IMR-90 (cell line): ENCODE data around the gene RPL39. TPM values are rescaled to one million over a fixed set of nuclear protein-coding genes. Genes with fewer than 3 reads are reported as not detected.

Source experiments
- ATAC-seq: fragments of 200-7000 bp; cut with Tn5 transposase; 2 replicates; pipeline ENCODE4 v1.9.1; 2020; ENCODE audit warnings: low read depth, mild to moderate bottlenecking, moderate library complexity
- Bru-seq: library from RNA; stranded (reverse); fragments of 400-500 nt; gene quantifications from one replicate; lab custom pipeline; 2021; lab: Mats Ljungman, UMichigan
- BruChase-seq, 2 experiments: library from RNA; stranded (reverse); fragments of 400-500 nt; gene quantifications; one replicate each; lab custom pipeline; 2021; lab: Mats Ljungman, UMichigan
- BruUV-seq: library from RNA; stranded (reverse); fragments of 400-500 nt; replicated peaks from 2 replicates; lab custom pipeline; 2021; lab: Mats Ljungman, UMichigan
- CTCF ChIA-PET: fragments of 300-600 bp; formaldehyde crosslinking; extraction: SDS; loops from one replicate; lab custom pipeline; 2021; ENCODE audit warnings: antibody characterized with exemption; lab: Yijun Ruan, JAX
- POLR2A ChIA-PET: fragments of 300-600 bp; sonication (Branson Sonifier 250); formaldehyde crosslinking; loops from one replicate; lab custom pipeline; 2022; ENCODE audit warnings: antibody characterized with exemption; ENCODE audit not compliant: unreplicated experiment; lab: Charles Lee
- DNase-seq: peaks from one replicate; pipeline ENCODE4 v3.0.0; 2013
- H2AFZ ChIP-seq: replicated peaks from 2 replicates; pipeline ENCODE3; 2013; ENCODE audit warnings: low read length, mild to moderate bottlenecking; ENCODE audit not compliant: poor library complexity
- H2AK5ac ChIP-seq: 2 replicates; pipeline ENCODE4 v1.6.1; 2013; ENCODE audit warnings: low read depth, low read length, inconsistent platforms
- H2AK9ac ChIP-seq: replicated peaks from 2 replicates; pipeline ENCODE3; 2013; ENCODE audit warnings: mild to moderate bottlenecking, low read depth, low read length, moderate library complexity; ENCODE audit not compliant: poor library complexity
- H2BK120ac ChIP-seq: 2 replicates; pipeline ENCODE4 v1.6.1; 2013; ENCODE audit warnings: low read depth, low read length, inconsistent platforms
- H2BK15ac ChIP-seq: 3 replicates; pipeline ENCODE4 v1.6.1; 2013; ENCODE audit warnings: low read depth, low read length, inconsistent platforms
- H2BK20ac ChIP-seq: 2 replicates; pipeline ENCODE4 v1.6.1; 2013; ENCODE audit warnings: low read depth, mild to moderate bottlenecking, inconsistent platforms, low read length, moderate library complexity
- H2BK5ac ChIP-seq: 2 replicates; pipeline ENCODE4 v1.6.1; 2013; ENCODE audit warnings: mild to moderate bottlenecking, low read depth, low read length, inconsistent platforms; ENCODE audit not compliant: poor library complexity, severe bottlenecking
- H3K14ac ChIP-seq: replicated peaks from 2 replicates; pipeline ENCODE4 v1.6.1; 2013; ENCODE audit warnings: low read depth, low read length, inconsistent platforms
- H3K18ac ChIP-seq: 2 replicates; pipeline ENCODE4 v1.6.1; 2013; ENCODE audit warnings: low read depth, low read length, control low read depth
- H3K23ac ChIP-seq: 2 replicates; pipeline ENCODE4 v1.6.1; 2013; ENCODE audit warnings: low read depth, low read length, inconsistent platforms
- H3K27ac ChIP-seq: 2 replicates; pipeline ENCODE4 v1.5.1; 2013; ENCODE audit warnings: mild to moderate bottlenecking, control low read depth, low read length; ENCODE audit not compliant: insufficient read depth
- H3K27me3 ChIP-seq: 2 replicates; pipeline ENCODE4 v1.6.1; 2013; ENCODE audit warnings: low read length; ENCODE audit not compliant: control insufficient read depth, insufficient read depth
- H3K36me3 ChIP-seq: 2 replicates; pipeline ENCODE4 v1.6.1; 2013; ENCODE audit warnings: low read length, mixed read lengths; ENCODE audit not compliant: control insufficient read depth, insufficient read depth
- H3K4ac ChIP-seq: 2 replicates; pipeline ENCODE4 v1.6.1; 2013; ENCODE audit warnings: low read depth, low read length, inconsistent platforms
- H3K4me1 ChIP-seq: 2 replicates; pipeline ENCODE4 v1.6.1; 2013; ENCODE audit warnings: low read length, mixed read lengths; ENCODE audit not compliant: control insufficient read depth, insufficient read depth
- H3K4me2 ChIP-seq: 2 replicates; pipeline ENCODE4 v1.6.1; 2013; ENCODE audit warnings: low read depth, mild to moderate bottlenecking, control low read depth, low read length, moderate library complexity
- H3K4me3 ChIP-seq: 2 replicates; pipeline ENCODE4 v1.5.1; 2013; ENCODE audit warnings: low read depth, mild to moderate bottlenecking, control low read depth, low read length, moderate library complexity; ENCODE audit not compliant: insufficient read depth
- H3K56ac ChIP-seq: 2 replicates; pipeline ENCODE4 v1.6.1; 2013; ENCODE audit warnings: low read length, inconsistent platforms; ENCODE audit not compliant: insufficient read depth; ENCODE audit errors: extremely low read depth
- H3K79me1 ChIP-seq, 2 experiments: 2 replicates each; pipeline ENCODE4 v1.6.1; 2013; ENCODE audit warnings: low read length in 2 of 2, inconsistent platforms in 1 of 2, low read depth in 1 of 2
- H3K9ac ChIP-seq: 2 replicates; pipeline ENCODE4 v1.6.1; 2013; ENCODE audit warnings: low read depth, low read length, control low read depth
- H3K9me1 ChIP-seq: 2 replicates; pipeline ENCODE4 v1.6.1; 2013; ENCODE audit warnings: low read length, inconsistent platforms; ENCODE audit not compliant: insufficient read depth
- H3K9me3 ChIP-seq: 2 replicates; pipeline ENCODE4 v1.6.1; 2013; ENCODE audit warnings: low read length; ENCODE audit not compliant: control insufficient read depth, insufficient read depth
- H4K20me1 ChIP-seq: 2 replicates; pipeline ENCODE4 v1.6.1; 2013; ENCODE audit warnings: low read length, inconsistent platforms; ENCODE audit not compliant: insufficient read depth
- H4K5ac ChIP-seq: 2 replicates; pipeline ENCODE4 v1.6.1; 2013; ENCODE audit warnings: mild to moderate bottlenecking, low read depth, low read length, control low read depth
- H4K8ac ChIP-seq, 2 experiments: 2 replicates each; pipeline ENCODE4 v1.6.1; 2013; ENCODE audit warnings: low read depth in 2 of 2, low read length in 2 of 2, control low read depth in 1 of 2, inconsistent platforms in 1 of 2
- H4K91ac ChIP-seq: 2 replicates; pipeline ENCODE4 v1.6.1; 2013; ENCODE audit warnings: low read depth, low read length, inconsistent platforms; ENCODE audit not compliant: insufficient read depth
- BHLHE40 ChIP-seq: fragments of 150-350 bp; IDR thresholded peaks from 2 replicates; pipeline ENCODE4 v1.6.1; 2016; ENCODE audit warnings: mild to moderate bottlenecking, low read depth, low read length
- CEBPB ChIP-seq: IDR thresholded peaks from 2 replicates; pipeline ENCODE4 v1.6.1; 2012; ENCODE audit warnings: low read depth, low read length, improper control_type of control experiment
- CHD1 ChIP-seq: IDR thresholded peaks from 2 replicates; pipeline ENCODE4 v1.6.1; 2012; ENCODE audit warnings: low read depth, low read length, improper control_type of control experiment
- FOS ChIP-seq: fragments of 150-350 bp; IDR thresholded peaks from 2 replicates; pipeline ENCODE4 v1.6.1; 2016; ENCODE audit warnings: low read depth, low read length
- MAFK ChIP-seq: IDR thresholded peaks from 2 replicates; pipeline ENCODE4 v1.6.1; 2012; ENCODE audit warnings: low read depth, low read length, improper control_type of control experiment
- MAZ ChIP-seq: IDR thresholded peaks from 2 replicates; pipeline ENCODE4 v1.6.1; 2012; ENCODE audit warnings: low read depth, mild to moderate bottlenecking, low read length, improper control_type of control experiment, moderate library complexity, borderline replicate concordance
- NFE2L2 ChIP-seq: fragments of 150-350 bp; IDR thresholded peaks from 2 replicates; pipeline ENCODE4 v1.6.1; 2016; ENCODE audit warnings: low read depth, mild to moderate bottlenecking, low read length
- POLR2A ChIP-seq: IDR thresholded peaks from 2 replicates; pipeline ENCODE4 v1.6.1; 2012; ENCODE audit warnings: mild to moderate bottlenecking, low read depth, low read length
- RAD21 ChIP-seq: IDR thresholded peaks from 2 replicates; pipeline ENCODE4 v1.6.1; 2012; ENCODE audit warnings: low read length, improper control_type of control experiment
- RCOR1 ChIP-seq: IDR thresholded peaks from 2 replicates; pipeline ENCODE4 v1.6.1; 2012; ENCODE audit warnings: mild to moderate bottlenecking, low read length, improper control_type of control experiment; ENCODE audit not compliant: insufficient replicate concordance
- SMC3 ChIP-seq: fragments of 150-350 bp; IDR thresholded peaks from 2 replicates; pipeline ENCODE4 v1.6.1; 2016; ENCODE audit warnings: low read depth, mild to moderate bottlenecking, antibody characterized with exemption, low read length, moderate library complexity
- WGBS, 2 experiments: methylation state at CpG; one replicate each; pipeline versions ENCODE4 v1.1.5 to v1.1.7; 2013; ENCODE audit warnings: missing lambda C conversion rate in 2 of 2; ENCODE audit not compliant: insufficient read length in 1 of 2; ENCODE audit errors: extremely low coverage in 2 of 2; 5-methylcytosine and 5-hydroxymethylcytosine counted together
- dilution Hi-C: fragments of 300-500 bp; cut with HindIII; formaldehyde crosslinking; loops from one replicate; pipeline ENCODE4 v1.14.3; 2018; ENCODE audit warnings: low sequenced_read_pairs; ENCODE audit not compliant: unreplicated experiment
- in situ Hi-C: fragments of 300-500 bp; cut with MboI; formaldehyde crosslinking; loops from 3 replicates; pipeline ENCODE4 v1.14.3; 2019; ENCODE audit warnings: low sequenced_read_pairs, inconsistent platforms, mixed read lengths
- intact Hi-C: fragments of 100-400 bp; cut with micrococcal nuclease; formaldehyde crosslinking; loops from 2 replicates; pipeline ENCODE4 v1.10.0; 2022
- long read RNA-seq: library from polyadenylated mRNA; unstranded; transcript quantifications from one replicate; pipeline ENCODE4 v2.0.0, GENCODE V29; 2021; ENCODE audit not compliant: unreplicated experiment
- polyA plus RNA-seq, 3 experiments: library from polyadenylated mRNA; depleted of rRNA; stranded (reverse); fragments of >200 nt; gene quantifications; 2 replicates each; pipeline ENCODE4 v1.2.3, GENCODE V29; 2012; ENCODE audit warnings: low replicate concordance in 1 of 3
- total RNA-seq: library from RNA; depleted of rRNA; stranded (reverse); fragments of >200 nt; gene quantifications from 2 replicates; pipeline ENCODE4 v1.2.3, GENCODE V29; 2012; rRNA removed
- TF ChIP-seq, protein P1 (sequence below): fragments of 150-350 bp; IDR thresholded peaks from 2 replicates; pipeline ENCODE4 v1.6.1; 2017; ENCODE audit warnings: mild to moderate bottlenecking, antibody characterized with exemption, low read length, low read depth
- TF ChIP-seq, protein P2 (sequence below): fragments of 150-350 bp; IDR thresholded peaks from 2 replicates; pipeline ENCODE4 v1.6.1; 2016; ENCODE audit warnings: low read depth, mild to moderate bottlenecking, low read length, moderate library complexity, borderline replicate concordance

The RPL39 gene
- total RNA-seq = 681 and 716 TPM in 2 replicates
- polyA plus RNA-seq (2012; rRNA removed) = 2,279 and 2,357 TPM in 2 replicates
- 400 and 448 TPM in 2 replicates for polyA plus RNA-seq (2012; cell fraction: cytosol; rRNA removed)
- polyA plus RNA-seq (2012; cell fraction: nucleus; rRNA removed; ENCODE audit: low replicate concordance) = 33.9 and 528 TPM in 2 replicates
- percentile 91 among the genes with signal in this experiment for Bru-seq, nascent RNA
- BruChase-seq, experiment 1, labeled RNA remaining after a 6-hour chase = percentile 71 among the genes with signal in this experiment
- BruChase-seq, experiment 2, labeled RNA remaining after a 2-hour chase = percentile 67 among the genes with signal in this experiment
- long read RNA-seq, transcript RPL39-201 (3 exons, 401 nt) = major isoform, 254 of 261 reads
- long read RNA-seq, partial matches to known transcripts = 5 of 261 reads
- long read RNA-seq, other reads (novel, unspliced or antisense) = 0 of 261 reads

DNA sequence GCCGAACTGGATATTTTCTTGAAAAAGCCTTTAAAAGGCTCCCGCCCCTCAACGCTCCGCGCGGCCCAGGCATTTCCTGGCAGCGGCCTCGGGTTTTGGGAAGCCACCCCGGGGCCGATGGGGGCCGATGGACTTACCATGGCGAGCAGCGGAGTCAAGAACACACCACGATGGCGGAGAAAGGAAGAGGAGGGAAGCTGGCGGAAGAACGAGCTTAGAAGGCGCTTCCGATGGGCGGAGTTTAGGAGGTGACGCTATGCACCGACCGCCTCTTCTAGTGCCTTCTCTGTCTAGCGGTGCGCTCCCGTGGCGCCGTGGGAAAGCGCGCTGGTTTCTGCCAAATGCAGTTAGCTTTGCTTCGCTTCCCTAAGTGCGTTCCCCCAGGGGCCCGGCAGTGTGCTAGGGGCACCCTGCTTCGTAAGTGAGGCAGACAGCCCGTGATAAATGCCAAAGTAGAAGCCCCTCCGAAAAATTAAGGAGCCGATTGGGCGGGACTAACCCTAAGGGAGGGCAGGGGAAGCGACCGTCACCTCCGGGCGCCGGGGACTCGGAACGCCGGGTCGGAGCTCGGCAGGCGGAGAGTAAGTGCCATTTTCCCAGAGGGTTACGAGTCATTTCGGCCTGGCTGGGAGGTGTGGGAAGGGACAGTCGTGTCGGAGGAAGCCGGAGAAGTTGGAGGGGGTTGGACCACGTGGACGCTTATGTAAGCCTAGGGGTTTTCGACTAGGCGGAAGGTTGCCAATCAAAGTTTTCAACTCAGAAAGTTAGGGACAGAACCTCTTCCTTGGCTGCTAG lies at the start of gene RPL39:
RPL39 (minus strand) TSS at position 194 of the 795 bp plus-strand sequence; CDS start at position 140, 54 bp downstream.
- DNase-seq (peak; percentile 87), ATAC-seq (peak; percentile 94)
- Histone ChIP-seq H3K23ac (peak within 1 kb of the TSS; percentile 54; the same call in 1 of the 2 replicates), H3K9me3 (no peaks in the 10 kb centered on the region; the same call in 1 of the 2 replicates), H3K9me1 (no peaks in the 10 kb centered on the region; the same call in 1 of the 2 replicates), H3K56ac (peak within 1 kb of the TSS; percentile 52; the same call in 1 of the 2 replicates), H2AFZ (peak within 1 kb of the TSS; percentile 93), H3K36me3 (peaks cover 18% of the 10 kb centered on the region), H2AK5ac (no peak within 1 kb of the TSS), H2BK20ac (no peak within 1 kb of the TSS), H3K18ac (peak within 1 kb of the TSS; percentile 21; the same call in 1 of the 2 replicates), H3K4me3 (peak within 1 kb of the TSS; percentile 72), H4K8ac (peak within 1 kb of the TSS; percentile 43 to 76), H3K4ac (peak within 1 kb of the TSS; percentile 72), H3K27ac (peak within 1 kb of the TSS; percentile 86), H2AK9ac (peak within 1 kb of the TSS; percentile 97), H4K5ac (peak within 1 kb of the TSS; percentile 34), H3K14ac (peak within 1 kb of the TSS; percentile 53), H3K4me1 (peaks cover 3% of the 10 kb centered on the region; the same call in 1 of the 2 replicates), H2BK15ac (no peak within 1 kb of the TSS), H4K20me1 (peaks cover 46% of the 10 kb centered on the region), H3K79me1 (peaks cover 0 to 6% of the 10 kb centered on the region in 2 experiments; a peak in 1 of 4 replicates), H3K27me3 (no peaks in the 10 kb centered on the region), H3K4me2 (peak within 1 kb of the TSS; percentile 99), H3K9ac (peak within 1 kb of the TSS; percentile 99), H4K91ac (peak within 1 kb of the TSS; percentile 38), H2BK5ac (peak within 1 kb of the TSS; percentile 75), H2BK120ac (no peak within 1 kb of the TSS)
- ChIA-PET POLR2A (interaction anchor here (0.6 to 1.0 kb wide), 2 partner anchors 10 to 81 kb away, joined by 4 to 6 read pairs; no protein-coding TSS in a partner anchor), CTCF (interaction anchor here (1.0 to 1.4 kb wide), 2 partner anchors 33 to 275 kb away, joined by 3 read pairs; partner anchors contain the start of gene SOWAHD)
- 24% methylated on average over 27 of the region's 58 CpGs; no CpG with 5 or more reads in 1 of the 2 experiments for WGBS, 2 experiments
- intact Hi-C loops = loop anchor here (2.0 to 5.0 kb wide), 2 partner anchors 79 to 184 kb away; partner anchors contain the start of genes NDUFA1, NKRF and RNF113A
- no TSS peak for BruUV-seq
- in situ Hi-C loops = no loop called here
- dilution Hi-C loops = no loop called here
- TF ChIP-seq RCOR1 (no peak), CEBPB (no peak), POLR2A (peak; percentile 96), CHD1 (no peak), MAZ (0 out of 2 replicates have a peak, but pooled peaks have one; percentile 2), SMC3 (no peak), BHLHE40 (no peak), RAD21 (no peak), FOS (no peak), NFE2L2 (no peak), MAFK (no peak)
- TF ChIP-seq, protein P1, sequence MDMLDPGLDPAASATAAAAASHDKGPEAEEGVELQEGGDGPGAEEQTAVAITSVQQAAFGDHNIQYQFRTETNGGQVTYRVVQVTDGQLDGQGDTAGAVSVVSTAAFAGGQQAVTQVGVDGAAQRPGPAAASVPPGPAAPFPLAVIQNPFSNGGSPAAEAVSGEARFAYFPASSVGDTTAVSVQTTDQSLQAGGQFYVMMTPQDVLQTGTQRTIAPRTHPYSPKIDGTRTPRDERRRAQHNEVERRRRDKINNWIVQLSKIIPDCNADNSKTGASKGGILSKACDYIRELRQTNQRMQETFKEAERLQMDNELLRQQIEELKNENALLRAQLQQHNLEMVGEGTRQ = no peak
- TF ChIP-seq, protein P2, sequence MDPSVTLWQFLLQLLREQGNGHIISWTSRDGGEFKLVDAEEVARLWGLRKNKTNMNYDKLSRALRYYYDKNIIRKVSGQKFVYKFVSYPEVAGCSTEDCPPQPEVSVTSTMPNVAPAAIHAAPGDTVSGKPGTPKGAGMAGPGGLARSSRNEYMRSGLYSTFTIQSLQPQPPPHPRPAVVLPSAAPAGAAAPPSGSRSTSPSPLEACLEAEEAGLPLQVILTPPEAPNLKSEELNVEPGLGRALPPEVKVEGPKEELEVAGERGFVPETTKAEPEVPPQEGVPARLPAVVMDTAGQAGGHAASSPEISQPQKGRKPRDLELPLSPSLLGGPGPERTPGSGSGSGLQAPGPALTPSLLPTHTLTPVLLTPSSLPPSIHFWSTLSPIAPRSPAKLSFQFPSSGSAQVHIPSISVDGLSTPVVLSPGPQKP = no peak
